SK-N-SH (cell line): ENCODE data around the gene SETD1B. TPM values are rescaled to one million over a fixed set of nuclear protein-coding genes. Genes with fewer than 3 reads are reported as not detected.

Source experiments
- CTCF ChIA-PET: fragments of 300-600, 350-600 bp; formaldehyde crosslinking; extraction: SDS; loops from one replicate; lab custom pipeline; 2021; lab: Yijun Ruan, JAX
- POLR2A ChIA-PET: fragments of 350-600 bp; sonication (Branson Sonifier 250); formaldehyde crosslinking; extraction: SDS; loops from one replicate; lab custom pipeline; 2020; ENCODE audit warnings: antibody characterized with exemption, inconsistent platforms; lab: Yijun Ruan, JAX
- DNase-seq: peaks from one replicate; pipeline ENCODE4 v3.0.0; 2012
- H2AFZ ChIP-seq: fragments of 200-600 bp; sonication (generic); 2 replicates; pipeline ENCODE4 v1.8.1; 2016; ENCODE audit warnings: antibody characterized with exemption, mild to moderate bottlenecking, low read depth
- H3F3A ChIP-seq: fragments of 200-600 bp; sonication (generic); replicated peaks from 2 replicates; pipeline ENCODE3; 2016; ENCODE audit warnings: antibody characterized with exemption, mild to moderate bottlenecking; ENCODE audit not compliant: insufficient read depth
- H3K27ac ChIP-seq, 2 experiments: fragments of 200-500 bp in 1 of 2; fragments of 200-600 bp in 1 of 2; sonication (Bioruptor generic) in 1 of 2; sonication (generic), shearing (Covaris generic) in 1 of 2; 2 replicates each; pipeline versions ENCODE4 v1.5.1 to v1.6.1; 2014 to 2016; ENCODE audit warnings: low read depth in 2 of 2, inconsistent platforms in 1 of 2, low read length in 1 of 2, mild to moderate bottlenecking in 1 of 2, mixed read lengths in 1 of 2
- H3K27me3 ChIP-seq: fragments of 200-600 bp; sonication (generic), shearing (Covaris generic); 2 replicates; pipeline ENCODE4 v1.6.1; 2016; ENCODE audit warnings: mixed run types; ENCODE audit not compliant: insufficient read depth
- H3K36me3 ChIP-seq, 2 experiments: fragments of 200-500 bp in 1 of 2; fragments of 200-600 bp in 1 of 2; sonication (Bioruptor generic) in 1 of 2; sonication (generic) in 1 of 2; replicated peaks in 1 of 2; 2 replicates each; pipeline versions ENCODE3 to v1.5.1; 2014 to 2016; ENCODE audit warnings: low read length in 1 of 2, mild to moderate bottlenecking in 1 of 2; ENCODE audit not compliant: insufficient read depth in 2 of 2, control insufficient read depth in 1 of 2
- H3K4me1 ChIP-seq, 2 experiments: fragments of 200-500 bp in 1 of 2; fragments of 200-600 bp in 1 of 2; sonication (Bioruptor generic) in 1 of 2; sonication (generic), shearing (Covaris generic) in 1 of 2; 2 replicates each; pipeline versions ENCODE4 v1.5.1 to v1.6.1; 2014 to 2016; ENCODE audit warnings: low read depth in 1 of 2, low read length in 1 of 2, mixed run types in 1 of 2; ENCODE audit not compliant: insufficient read depth in 2 of 2, control insufficient read depth in 1 of 2
- H3K4me2 ChIP-seq: fragments of 200-600 bp; sonication (generic), shearing (Covaris generic); 2 replicates; pipeline ENCODE4 v1.6.1; 2017; ENCODE audit warnings: mixed run types
- H3K4me3 ChIP-seq, 2 experiments: fragments of 200-500 bp in 1 of 2; fragments of 200-600 bp in 1 of 2; sonication (Bioruptor generic) in 1 of 2; sonication (generic), shearing (Covaris generic) in 1 of 2; 2 replicates each; pipeline versions ENCODE4 v1.5.1 to v1.8.1; 2014 to 2016; ENCODE audit warnings: low read depth in 2 of 2, inconsistent platforms in 1 of 2, low read length in 1 of 2, mild to moderate bottlenecking in 1 of 2, mixed read lengths in 1 of 2, moderate library complexity in 1 of 2
- H3K79me2 ChIP-seq: fragments of 200-600 bp; sonication (generic); 2 replicates; pipeline ENCODE4 v1.8.1; 2017; ENCODE audit warnings: mild to moderate bottlenecking; ENCODE audit not compliant: insufficient read depth
- H3K9ac ChIP-seq: fragments of 200-600 bp; sonication (generic); 2 replicates; pipeline ENCODE4 v1.6.1; 2017; ENCODE audit warnings: mixed run types
- H3K9me2 ChIP-seq: fragments of 200-600 bp; sonication (generic); 2 replicates; pipeline ENCODE4 v1.6.1; 2017; ENCODE audit warnings: mixed run types
- H3K9me3 ChIP-seq: fragments of 200-600 bp; sonication (generic); 2 replicates; pipeline ENCODE4 v1.6.1; 2017; ENCODE audit warnings: mixed run types, mild to moderate bottlenecking, moderate library complexity
- H4K20me1 ChIP-seq: fragments of 200-600 bp; sonication (generic); 2 replicates; pipeline ENCODE4 v1.6.1; 2017; ENCODE audit warnings: mild to moderate bottlenecking, mixed run types; ENCODE audit not compliant: insufficient read depth
- EZH2phosphoT487 ChIP-seq: fragments of 200-600 bp; sonication (generic); IDR thresholded peaks from 2 replicates; pipeline ENCODE4 v1.6.1; 2017; ENCODE audit warnings: low read depth, mixed run types, mild to moderate bottlenecking, antibody characterized with exemption, moderate library complexity, borderline replicate concordance
- GABPA ChIP-seq: IDR thresholded peaks from 2 replicates; pipeline ENCODE4 v1.4.0; 2012; ENCODE audit warnings: low read depth, mild to moderate bottlenecking
- GATA2 ChIP-seq: sonication (generic); formaldehyde crosslinking; IDR thresholded peaks from 2 replicates; pipeline ENCODE4 v1.5.0; 2020; ENCODE audit warnings: mild to moderate bottlenecking, missing genetic modification reagents
- JUND ChIP-seq: IDR thresholded peaks from 2 replicates; pipeline ENCODE4 v1.4.0; 2012
- MEF2A ChIP-seq: IDR thresholded peaks from 2 replicates; pipeline ENCODE4 v1.4.0; 2012; ENCODE audit warnings: low read depth, borderline replicate concordance
- MXI1 ChIP-seq: IDR thresholded peaks from 2 replicates; pipeline ENCODE4 v1.6.1; 2012; ENCODE audit warnings: mild to moderate bottlenecking, low read depth, low read length, improper control_type of control experiment
- RAD21 ChIP-seq: IDR thresholded peaks from 2 replicates; pipeline ENCODE4 v1.6.1; 2012; ENCODE audit warnings: mild to moderate bottlenecking, low read length
- RFX5 ChIP-seq: IDR thresholded peaks from 2 replicates; pipeline ENCODE4 v1.6.1; 2012; ENCODE audit warnings: mild to moderate bottlenecking, improper control_type of control experiment, low read length
- SIN3A ChIP-seq: IDR thresholded peaks from 2 replicates; pipeline ENCODE4 v1.6.1; 2012; ENCODE audit warnings: low read depth, mild to moderate bottlenecking, low read length, moderate library complexity, borderline replicate concordance
- TAF1 ChIP-seq: IDR thresholded peaks from 2 replicates; pipeline ENCODE4 v1.6.1; 2012; ENCODE audit warnings: low read depth, mild to moderate bottlenecking, low read length, moderate library complexity, borderline replicate concordance
- TEAD4 ChIP-seq: IDR thresholded peaks from 2 replicates; pipeline ENCODE4 v1.4.0; 2012; ENCODE audit warnings: mild to moderate bottlenecking, borderline replicate concordance; ENCODE audit not compliant: insufficient read depth
- YY1 ChIP-seq: IDR thresholded peaks from 2 replicates; pipeline ENCODE4 v1.4.0; 2012; ENCODE audit warnings: low read depth, mild to moderate bottlenecking
- WGBS: methylation state at CpG from one replicate; pipeline ENCODE4 v1.1.6; 2017; ENCODE audit warnings: low lambda C conversion rate; 5-methylcytosine and 5-hydroxymethylcytosine counted together
- polyA plus RNA-seq, 3 experiments: library from polyadenylated mRNA; depleted of rRNA; stranded (reverse); fragments of >200 nt; gene quantifications; 2 replicates each; pipeline ENCODE4 v1.2.3, GENCODE V29; 2012
- TF ChIP-seq, protein P1 (sequence below): fragments of 150-350 bp; IDR thresholded peaks from 2 replicates; pipeline ENCODE4 v1.6.1; 2016; ENCODE audit warnings: mild to moderate bottlenecking, low read depth, low read length
- TF ChIP-seq, protein P2 (sequence below): IDR thresholded peaks from 2 replicates; pipeline ENCODE4 v1.6.1; 2012; ENCODE audit warnings: mild to moderate bottlenecking, low read depth, low read length, moderate library complexity
- TF ChIP-seq, protein P3 (sequence below): fragments of 150-350 bp; IDR thresholded peaks from 2 replicates; pipeline ENCODE4 v1.6.1; 2017; ENCODE audit warnings: antibody characterized with exemption, low read length, low read depth, borderline replicate concordance
- TF ChIP-seq, protein P4 (sequence below): fragments of 200-600 bp; sonication (generic); IDR thresholded peaks from 2 replicates; pipeline ENCODE4 v1.6.1; 2017; ENCODE audit warnings: antibody characterized with exemption, mild to moderate bottlenecking, moderate library complexity
- TF ChIP-seq, protein P5 (sequence below): IDR thresholded peaks from 2 replicates; pipeline ENCODE4 v1.4.0; 2012; ENCODE audit warnings: low read depth, borderline replicate concordance
- TF ChIP-seq, protein P6 (sequence below): IDR thresholded peaks from 2 replicates; pipeline ENCODE4 v1.4.0; 2012; ENCODE audit warnings: low read depth

SETD1B gene
- polyA plus RNA-seq, 1 of the 3 experiments (the other 2 are of a cell fraction) = 2.0 TPM

DNA sequence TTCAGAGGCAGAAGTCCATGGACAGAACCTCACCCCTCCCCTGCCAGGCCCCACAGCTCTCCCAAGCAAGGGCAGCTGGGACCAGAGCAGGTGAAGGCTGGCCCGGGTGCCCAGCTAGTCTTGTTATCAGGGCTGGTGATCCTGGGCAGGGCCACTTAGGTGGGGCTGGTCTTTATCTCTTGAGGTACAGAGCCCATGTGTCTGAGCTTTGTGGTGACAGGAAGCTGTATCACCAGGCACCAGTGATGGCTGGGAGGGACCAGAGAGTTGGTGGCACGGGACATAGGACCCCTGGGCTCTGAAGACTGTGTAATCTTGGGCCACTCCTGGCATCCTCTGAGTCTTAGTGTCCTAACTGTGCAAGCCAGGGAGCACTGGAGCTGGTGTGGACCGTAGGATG lies 67.7 kb downstream of the SETD1B start:
- H3K79me2 ChIP-seq = no peaks in the 10 kb centered on the region
- peaks cover 21% of the 10 kb centered on the region for H3F3A ChIP-seq
- no peaks in the 10 kb centered on the region for H3K9me3 ChIP-seq
- H3K9ac ChIP-seq = no peak overlapping the region
- H3K27me3 ChIP-seq = no peaks in the 10 kb centered on the region
- H3K4me2 ChIP-seq = no peak overlapping the region
- H4K20me1 ChIP-seq = no peaks in the 10 kb centered on the region
- POLR2A ChIA-PET = interaction anchor here (1.0 to 2.0 kb wide), 3 partner anchors 10 to 60 kb away, joined by 4 to 10 read pairs (median 4); partner anchors contain the start of gene PSMD9
- H3K4me3 ChIP-seq = no peak overlapping the region
- no peak for DNase-seq
- TF ChIP-seq YY1 (no peak), TAF1 (no peak), MEF2A (no peak), EZH2phosphoT487 (no peak), TEAD4 (no peak), RFX5 (no peak), GABPA (no peak), SIN3A (no peak), RAD21 (no peak), GATA2 (CRISPR knock-in tag) (no peak), MXI1 (no peak), JUND (no peak)
- TF ChIP-seq, protein P1, sequence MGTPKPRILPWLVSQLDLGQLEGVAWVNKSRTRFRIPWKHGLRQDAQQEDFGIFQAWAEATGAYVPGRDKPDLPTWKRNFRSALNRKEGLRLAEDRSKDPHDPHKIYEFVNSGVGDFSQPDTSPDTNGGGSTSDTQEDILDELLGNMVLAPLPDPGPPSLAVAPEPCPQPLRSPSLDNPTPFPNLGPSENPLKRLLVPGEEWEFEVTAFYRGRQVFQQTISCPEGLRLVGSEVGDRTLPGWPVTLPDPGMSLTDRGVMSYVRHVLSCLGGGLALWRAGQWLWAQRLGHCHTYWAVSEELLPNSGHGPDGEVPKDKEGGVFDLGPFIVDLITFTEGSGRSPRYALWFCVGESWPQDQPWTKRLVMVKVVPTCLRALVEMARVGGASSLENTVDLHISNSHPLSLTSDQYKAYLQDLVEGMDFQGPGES = no peak
- TF ChIP-seq, protein P2, sequence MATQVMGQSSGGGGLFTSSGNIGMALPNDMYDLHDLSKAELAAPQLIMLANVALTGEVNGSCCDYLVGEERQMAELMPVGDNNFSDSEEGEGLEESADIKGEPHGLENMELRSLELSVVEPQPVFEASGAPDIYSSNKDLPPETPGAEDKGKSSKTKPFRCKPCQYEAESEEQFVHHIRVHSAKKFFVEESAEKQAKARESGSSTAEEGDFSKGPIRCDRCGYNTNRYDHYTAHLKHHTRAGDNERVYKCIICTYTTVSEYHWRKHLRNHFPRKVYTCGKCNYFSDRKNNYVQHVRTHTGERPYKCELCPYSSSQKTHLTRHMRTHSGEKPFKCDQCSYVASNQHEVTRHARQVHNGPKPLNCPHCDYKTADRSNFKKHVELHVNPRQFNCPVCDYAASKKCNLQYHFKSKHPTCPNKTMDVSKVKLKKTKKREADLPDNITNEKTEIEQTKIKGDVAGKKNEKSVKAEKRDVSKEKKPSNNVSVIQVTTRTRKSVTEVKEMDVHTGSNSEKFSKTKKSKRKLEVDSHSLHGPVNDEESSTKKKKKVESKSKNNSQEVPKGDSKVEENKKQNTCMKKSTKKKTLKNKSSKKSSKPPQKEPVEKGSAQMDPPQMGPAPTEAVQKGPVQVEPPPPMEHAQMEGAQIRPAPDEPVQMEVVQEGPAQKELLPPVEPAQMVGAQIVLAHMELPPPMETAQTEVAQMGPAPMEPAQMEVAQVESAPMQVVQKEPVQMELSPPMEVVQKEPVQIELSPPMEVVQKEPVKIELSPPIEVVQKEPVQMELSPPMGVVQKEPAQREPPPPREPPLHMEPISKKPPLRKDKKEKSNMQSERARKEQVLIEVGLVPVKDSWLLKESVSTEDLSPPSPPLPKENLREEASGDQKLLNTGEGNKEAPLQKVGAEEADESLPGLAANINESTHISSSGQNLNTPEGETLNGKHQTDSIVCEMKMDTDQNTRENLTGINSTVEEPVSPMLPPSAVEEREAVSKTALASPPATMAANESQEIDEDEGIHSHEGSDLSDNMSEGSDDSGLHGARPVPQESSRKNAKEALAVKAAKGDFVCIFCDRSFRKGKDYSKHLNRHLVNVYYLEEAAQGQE = no peak
- TF ChIP-seq, protein P3, sequence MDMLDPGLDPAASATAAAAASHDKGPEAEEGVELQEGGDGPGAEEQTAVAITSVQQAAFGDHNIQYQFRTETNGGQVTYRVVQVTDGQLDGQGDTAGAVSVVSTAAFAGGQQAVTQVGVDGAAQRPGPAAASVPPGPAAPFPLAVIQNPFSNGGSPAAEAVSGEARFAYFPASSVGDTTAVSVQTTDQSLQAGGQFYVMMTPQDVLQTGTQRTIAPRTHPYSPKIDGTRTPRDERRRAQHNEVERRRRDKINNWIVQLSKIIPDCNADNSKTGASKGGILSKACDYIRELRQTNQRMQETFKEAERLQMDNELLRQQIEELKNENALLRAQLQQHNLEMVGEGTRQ = no peak
- TF ChIP-seq, protein P4, sequence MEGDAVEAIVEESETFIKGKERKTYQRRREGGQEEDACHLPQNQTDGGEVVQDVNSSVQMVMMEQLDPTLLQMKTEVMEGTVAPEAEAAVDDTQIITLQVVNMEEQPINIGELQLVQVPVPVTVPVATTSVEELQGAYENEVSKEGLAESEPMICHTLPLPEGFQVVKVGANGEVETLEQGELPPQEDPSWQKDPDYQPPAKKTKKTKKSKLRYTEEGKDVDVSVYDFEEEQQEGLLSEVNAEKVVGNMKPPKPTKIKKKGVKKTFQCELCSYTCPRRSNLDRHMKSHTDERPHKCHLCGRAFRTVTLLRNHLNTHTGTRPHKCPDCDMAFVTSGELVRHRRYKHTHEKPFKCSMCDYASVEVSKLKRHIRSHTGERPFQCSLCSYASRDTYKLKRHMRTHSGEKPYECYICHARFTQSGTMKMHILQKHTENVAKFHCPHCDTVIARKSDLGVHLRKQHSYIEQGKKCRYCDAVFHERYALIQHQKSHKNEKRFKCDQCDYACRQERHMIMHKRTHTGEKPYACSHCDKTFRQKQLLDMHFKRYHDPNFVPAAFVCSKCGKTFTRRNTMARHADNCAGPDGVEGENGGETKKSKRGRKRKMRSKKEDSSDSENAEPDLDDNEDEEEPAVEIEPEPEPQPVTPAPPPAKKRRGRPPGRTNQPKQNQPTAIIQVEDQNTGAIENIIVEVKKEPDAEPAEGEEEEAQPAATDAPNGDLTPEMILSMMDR = no peak
- TF ChIP-seq, protein P5, sequence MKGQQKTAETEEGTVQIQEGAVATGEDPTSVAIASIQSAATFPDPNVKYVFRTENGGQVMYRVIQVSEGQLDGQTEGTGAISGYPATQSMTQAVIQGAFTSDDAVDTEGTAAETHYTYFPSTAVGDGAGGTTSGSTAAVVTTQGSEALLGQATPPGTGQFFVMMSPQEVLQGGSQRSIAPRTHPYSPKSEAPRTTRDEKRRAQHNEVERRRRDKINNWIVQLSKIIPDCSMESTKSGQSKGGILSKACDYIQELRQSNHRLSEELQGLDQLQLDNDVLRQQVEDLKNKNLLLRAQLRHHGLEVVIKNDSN = no peak
- TF ChIP-seq, protein P6, sequence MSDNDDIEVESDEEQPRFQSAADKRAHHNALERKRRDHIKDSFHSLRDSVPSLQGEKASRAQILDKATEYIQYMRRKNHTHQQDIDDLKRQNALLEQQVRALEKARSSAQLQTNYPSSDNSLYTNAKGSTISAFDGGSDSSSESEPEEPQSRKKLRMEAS = no peak
- no peak overlapping the region for H2AFZ ChIP-seq
- no peaks in the 10 kb centered on the region for H3K9me2 ChIP-seq
- CTCF ChIA-PET = interaction anchor here (1.1 to 3.9 kb wide), 6 partner anchors 9 to 77 kb away, joined by 3 to 25 read pairs (median 10); partner anchors contain the start of genes PSMD9 and RHOF
- no peaks in the 10 kb centered on the region for H3K36me3 ChIP-seq
- H3K27ac ChIP-seq = peak overlapping the region; percentile 16 to 85; a peak in 2 of 4 replicates
- WGBS = 91% methylated on average over 2 of the region's 3 CpGs
- peaks cover 10 to 13% of the 10 kb centered on the region in 2 experiments; a peak in 3 of 4 replicates for H3K4me1 ChIP-seq
